ENCODE data around the gene HCFC1.
A peak's percentile ranks its signal among the peaks of the same experiment; 100 is the strongest.

HCFC1 gene

GRCh38 chrX:153956044-153956907, 15.3 kb downstream of the HCFC1 start:
- Mint-ChIP-seq H3K27ac (no peak overlapping the region), H3K4me3 (no peak overlapping the region), H3K36me3 (no peaks in the 10 kb centered on the region), H3K27me3 (no peaks in the 10 kb centered on the region), H3K4me1 (no peaks in the 10 kb centered on the region), H3K9me3 (no peaks in the 10 kb centered on the region)

GRCh38 chrX:153955228-153955732, 16.3 kb downstream of the HCFC1 start:
- no peaks in the 10 kb centered on the region for H3K9me3 Mint-ChIP-seq
- no peaks in the 10 kb centered on the region for H3K36me3 Mint-ChIP-seq
- H3K4me1 Mint-ChIP-seq, result no peaks in the 10 kb centered on the region
- H3K27me3 Mint-ChIP-seq, result no peaks in the 10 kb centered on the region
- H3K4me3 Mint-ChIP-seq, result no peak overlapping the region
- H3K27ac Mint-ChIP-seq, result no peak overlapping the region

DNA sequence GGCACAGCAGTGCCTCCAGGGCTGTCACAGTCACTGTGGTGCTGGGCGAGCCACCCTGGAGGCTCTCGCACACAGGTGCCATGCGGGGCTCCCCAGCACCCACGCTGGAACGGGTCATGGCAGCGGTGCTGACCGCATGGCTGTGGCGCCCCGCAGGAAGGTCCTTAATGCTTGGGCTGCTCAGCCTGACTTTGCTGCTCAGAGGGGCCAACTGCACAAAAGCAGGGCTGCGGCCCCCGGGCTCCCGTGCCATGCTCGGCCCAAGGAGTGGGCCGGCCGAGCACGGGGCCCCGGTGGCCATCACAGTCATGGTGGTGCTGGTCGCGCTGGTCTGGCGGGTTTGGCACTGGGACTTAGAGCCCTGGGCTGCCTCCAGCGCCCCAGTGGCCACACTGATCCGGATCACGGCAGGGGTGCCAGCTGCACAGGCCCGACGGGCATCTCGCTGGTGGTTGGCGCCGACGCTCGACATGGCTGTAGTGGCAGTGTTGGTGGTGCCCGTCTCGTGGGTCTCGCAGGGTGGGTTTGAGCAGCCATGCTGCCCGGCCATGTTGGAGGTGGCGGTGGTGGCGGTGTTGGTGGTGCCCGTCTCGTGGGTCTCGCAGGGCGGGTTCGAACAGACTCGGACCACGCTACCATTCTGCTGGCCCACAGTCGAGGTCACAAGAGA, 16.9 kb downstream of the HCFC1 start:
- no peaks in the 10 kb centered on the region for H3K36me3 Mint-ChIP-seq
- no peaks in the 10 kb centered on the region for H3K4me1 Mint-ChIP-seq
- H3K4me3 Mint-ChIP-seq, result no peak overlapping the region
- H3K27me3 Mint-ChIP-seq, result no peaks in the 10 kb centered on the region
- no peaks in the 10 kb centered on the region for H3K9me3 Mint-ChIP-seq
- H3K27ac Mint-ChIP-seq, result no peak overlapping the region

- H3K27ac Mint-ChIP-seq, result no peak overlapping the region
- no peaks in the 10 kb centered on the region for H3K9me3 Mint-ChIP-seq
- no peak overlapping the region for H3K4me3 Mint-ChIP-seq
- no peaks in the 10 kb centered on the region for H3K27me3 Mint-ChIP-seq
- H3K4me1 Mint-ChIP-seq, result no peaks in the 10 kb centered on the region
- H3K36me3 Mint-ChIP-seq, result no peaks in the 10 kb centered on the region
These were observed 17.6 kb downstream of the HCFC1 start for GRCh38 chrX:153953892-153954557.

GRCh38 chrX:153953342-153953830, 18.2 kb downstream of the HCFC1 start:
- no peaks in the 10 kb centered on the region for H3K36me3 Mint-ChIP-seq
- peaks cover 4% of the 10 kb centered on the region for H3K4me1 Mint-ChIP-seq
- H3K27me3 Mint-ChIP-seq, result no peaks in the 10 kb centered on the region
- no peak overlapping the region for H3K27ac Mint-ChIP-seq
- no peak overlapping the region for H3K4me3 Mint-ChIP-seq
- H3K9me3 Mint-ChIP-seq, result no peaks in the 10 kb centered on the region

DNA sequence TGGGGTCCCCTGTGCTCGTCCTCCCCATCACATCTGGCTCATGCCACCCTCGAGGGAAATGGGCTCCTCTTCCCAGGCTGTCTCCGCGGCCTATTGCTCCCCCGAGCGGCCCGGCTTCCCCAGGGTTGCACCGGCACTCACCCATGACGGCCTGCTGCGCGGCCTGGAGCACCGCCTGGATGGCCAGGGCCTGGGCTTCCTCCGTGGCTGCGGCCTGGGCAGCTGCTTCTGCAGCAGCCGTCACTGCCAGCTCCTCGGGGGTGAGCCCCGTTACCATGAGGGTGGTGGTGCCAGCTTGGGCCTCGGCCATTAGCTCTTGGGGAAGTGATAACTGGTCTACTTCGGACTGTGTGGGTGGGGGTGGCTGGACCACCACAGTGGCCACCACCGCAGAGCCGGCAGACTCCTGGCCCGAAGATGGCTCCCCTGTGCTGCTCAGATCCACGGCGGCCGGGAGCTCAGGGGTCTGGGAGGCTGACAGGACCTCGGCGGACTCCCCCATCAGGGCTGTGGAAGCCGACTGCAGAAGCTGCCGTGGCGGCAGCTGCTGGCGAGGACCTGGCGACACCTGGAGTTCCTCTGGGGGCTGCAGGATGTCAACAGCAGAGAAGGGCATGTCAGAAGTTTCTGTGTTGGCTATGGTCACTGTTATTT, 19.1 kb downstream of the HCFC1 start:
- Mint-ChIP-seq H3K27me3 (no peaks in the 10 kb centered on the region), H3K36me3 (peaks cover 1% of the 10 kb centered on the region), H3K4me1 (peaks cover 9% of the 10 kb centered on the region), H3K27ac (no peak overlapping the region), H3K4me3 (no peak overlapping the region), H3K9me3 (no peaks in the 10 kb centered on the region)

DNA sequence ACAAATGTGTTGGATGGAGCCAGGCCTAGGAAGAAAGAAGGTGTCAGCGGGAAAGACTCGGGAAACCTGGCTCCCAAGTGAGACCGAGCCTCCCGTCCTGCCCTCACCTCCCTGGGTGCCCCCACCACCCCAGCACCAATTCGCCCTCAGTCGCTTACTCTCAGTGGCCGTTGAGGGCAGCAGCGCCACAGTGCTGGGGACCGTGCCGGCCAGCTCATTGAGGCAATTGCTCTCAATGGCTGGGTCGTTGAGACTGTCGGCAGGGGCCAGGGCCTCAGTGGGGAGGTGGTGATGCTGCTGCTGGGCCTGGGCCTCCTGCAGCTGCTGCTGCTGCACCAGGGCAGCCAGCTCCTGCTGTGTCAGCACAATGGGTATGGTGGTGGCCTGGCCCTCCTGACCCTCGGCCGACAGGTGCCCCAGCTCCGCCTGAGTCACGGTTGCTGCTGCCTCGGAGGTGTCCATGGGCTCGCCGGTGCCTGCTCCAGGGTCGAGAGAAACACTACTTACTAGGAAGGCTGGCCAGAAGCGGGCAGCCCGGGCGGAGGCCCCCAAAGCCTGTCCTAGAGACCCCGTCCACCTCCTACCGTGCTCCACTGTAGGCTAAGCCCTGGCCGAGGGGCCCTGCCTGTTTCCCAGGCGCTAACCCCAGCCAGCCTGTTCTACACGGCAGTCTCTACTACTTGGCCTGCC, 19.8 kb downstream of the HCFC1 start:
- Mint-ChIP-seq H3K9me3 (no peaks in the 10 kb centered on the region), H3K4me3 (no peak overlapping the region), H3K27ac (no peak overlapping the region), H3K36me3 (peaks cover 3% of the 10 kb centered on the region), H3K4me1 (peaks cover 12% of the 10 kb centered on the region), H3K27me3 (no peaks in the 10 kb centered on the region)

DNA sequence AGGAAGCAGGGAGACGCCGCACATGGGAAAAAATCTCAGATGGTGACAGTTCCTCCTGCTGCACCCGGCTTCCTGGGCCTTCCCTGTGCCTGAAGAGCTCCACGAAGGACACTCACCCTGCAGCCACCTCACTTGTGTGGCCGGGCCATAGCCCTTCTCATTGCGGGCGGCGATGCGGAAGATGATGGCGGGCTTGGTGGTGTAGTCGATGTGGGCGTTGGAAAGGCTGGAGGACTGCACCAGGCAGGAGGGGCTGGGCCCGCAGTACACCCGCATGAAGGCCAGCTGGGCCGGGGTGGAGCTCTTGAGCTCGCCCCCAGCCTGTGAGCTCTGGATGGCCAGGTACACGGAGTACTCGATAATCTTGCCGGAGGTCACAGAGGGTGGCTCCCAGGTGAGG, 21.5 kb downstream of the HCFC1 start:
- no peak overlapping the region for H3K4me3 Mint-ChIP-seq
- peaks cover 12% of the 10 kb centered on the region for H3K4me1 Mint-ChIP-seq
- H3K27me3 Mint-ChIP-seq, result no peaks in the 10 kb centered on the region
- no peaks in the 10 kb centered on the region for H3K9me3 Mint-ChIP-seq
- H3K36me3 Mint-ChIP-seq, result peaks cover 3% of the 10 kb centered on the region
- H3K27ac Mint-ChIP-seq, result peak overlapping the region; percentile 46

DNA sequence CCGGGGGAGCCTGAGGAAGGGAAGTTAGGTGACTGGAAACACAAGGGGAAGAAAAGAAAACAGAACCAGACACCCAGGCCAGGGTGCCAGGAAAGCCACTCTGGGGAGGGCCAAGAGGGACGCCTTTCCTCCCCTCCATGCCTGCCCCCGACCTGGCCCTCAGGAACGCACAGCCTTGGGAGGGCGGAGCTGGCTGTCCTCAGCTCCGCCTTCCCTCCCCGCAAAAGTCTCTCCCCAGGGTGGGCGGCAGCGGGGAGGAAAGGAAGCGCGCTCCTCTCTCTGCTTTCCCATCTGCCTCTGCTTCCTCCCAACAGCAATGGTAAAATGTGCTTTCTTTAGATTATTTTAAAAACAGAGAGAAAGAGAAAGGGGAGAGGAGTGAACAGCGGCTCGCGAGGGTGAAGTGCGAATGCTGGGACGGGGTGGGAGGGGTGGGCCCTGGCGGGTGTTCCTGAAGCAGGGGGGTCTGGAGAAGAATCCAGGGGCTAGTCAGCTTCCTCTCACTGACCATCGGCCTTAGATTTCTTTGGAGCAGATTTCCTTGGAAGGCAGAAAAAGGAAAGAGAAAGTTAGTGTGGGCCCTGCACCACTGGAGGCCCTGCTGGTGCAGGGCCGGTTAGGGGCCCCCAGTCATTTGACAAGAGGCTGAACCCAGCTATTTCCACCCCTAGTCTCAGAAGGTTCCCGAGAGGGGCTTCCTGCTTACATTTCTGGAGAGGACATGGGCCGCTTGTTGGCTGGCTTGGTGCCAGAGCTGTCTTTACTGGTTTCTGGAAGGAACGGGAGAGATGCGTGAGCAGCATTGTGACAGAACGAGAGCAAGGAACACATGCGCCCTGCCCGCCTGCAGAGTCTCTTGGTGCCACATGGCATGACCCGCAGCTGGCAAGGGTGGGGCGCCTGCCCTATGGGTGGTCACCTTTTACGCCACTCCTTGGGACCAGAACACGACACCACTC, 22.5 kb downstream of the HCFC1 start:
- peak overlapping the region; percentile 84 for H3K27ac Mint-ChIP-seq
- peak overlapping the region; percentile 11 for H3K4me3 Mint-ChIP-seq
- no peaks in the 10 kb centered on the region for H3K9me3 Mint-ChIP-seq
- no peaks in the 10 kb centered on the region for H3K27me3 Mint-ChIP-seq
- H3K4me1 Mint-ChIP-seq, result peaks cover 12% of the 10 kb centered on the region
- H3K36me3 Mint-ChIP-seq, result peaks cover 3% of the 10 kb centered on the region

- Mint-ChIP-seq H3K4me1 (peaks cover 16% of the 10 kb centered on the region), H3K4me3 (no peak overlapping the region), H3K27me3 (no peaks in the 10 kb centered on the region), H3K27ac (no peak overlapping the region), H3K9me3 (no peaks in the 10 kb centered on the region), H3K36me3 (peaks cover 3% of the 10 kb centered on the region)
These were observed 23.6 kb downstream of the HCFC1 start for GRCh38 chrX:153948002-153948466.

- no peaks in the 10 kb centered on the region for H3K27me3 Mint-ChIP-seq
- peaks cover 3% of the 10 kb centered on the region for H3K36me3 Mint-ChIP-seq
- H3K4me1 Mint-ChIP-seq, result peaks cover 16% of the 10 kb centered on the region
- H3K27ac Mint-ChIP-seq, result peak overlapping the region; percentile 82
- peak overlapping the region; percentile 59 for H3K4me3 Mint-ChIP-seq
- no peaks in the 10 kb centered on the region for H3K9me3 Mint-ChIP-seq
These were observed 24.4 kb downstream of the HCFC1 start for GRCh38 chrX:153947009-153947769.

- Mint-ChIP-seq H3K4me3 (no peak overlapping the region), H3K9me3 (no peaks in the 10 kb centered on the region), H3K27me3 (no peaks in the 10 kb centered on the region), H3K27ac (peak overlapping the region; percentile 12), H3K36me3 (peaks cover 3% of the 10 kb centered on the region), H3K4me1 (peaks cover 18% of the 10 kb centered on the region)
These were observed 25.4 kb downstream of the HCFC1 start for GRCh38 chrX:153945956-153946943.

All from activated naive CD4-positive, alpha-beta T cell treated with anti-CD3 and anti-CD28 coated beads, Interleukin-2, amount 50 U/mL, for 24 hours (primary cell).